Suprapubic skin (tissue), 4 donors: Measurements from ENCODE around the gene LRRC73.

Source experiments
- EP300 ChIP-seq: sonication (generic); formaldehyde crosslinking; IDR thresholded peaks from one replicate; pipeline ENCODE4 v1.6.1; 2017; ENCODE audit warnings: antibody characterized with exemption
- POLR2A ChIP-seq, 2 donors: fragments of 450-650 bp; IDR thresholded peaks; one replicate each; pipeline ENCODE4 v1.6.1; 2017; ENCODE audit warnings: antibody characterized with exemption in 2 of 2, mild to moderate bottlenecking in 2 of 2, moderate library complexity in 2 of 2
- POLR2AphosphoS5 ChIP-seq, 3 donors: sonication (generic); formaldehyde crosslinking; IDR thresholded peaks; one replicate each; pipeline ENCODE4 v1.6.1; 2017; ENCODE audit warnings: antibody characterized with exemption in 3 of 3
- TF ChIP-seq, protein P1 (sequence below), 2 donors: fragments of 200-600 bp in 1 of 2; fragments of 450-650 bp in 1 of 2; sonication (generic) in 1 of 2; IDR thresholded peaks; one replicate each; pipeline ENCODE4 v1.5.1; 2016 to 2019; ENCODE audit warnings: antibody characterized with exemption in 2 of 2, mild to moderate bottlenecking in 1 of 2, moderate library complexity in 1 of 2

DNA sequence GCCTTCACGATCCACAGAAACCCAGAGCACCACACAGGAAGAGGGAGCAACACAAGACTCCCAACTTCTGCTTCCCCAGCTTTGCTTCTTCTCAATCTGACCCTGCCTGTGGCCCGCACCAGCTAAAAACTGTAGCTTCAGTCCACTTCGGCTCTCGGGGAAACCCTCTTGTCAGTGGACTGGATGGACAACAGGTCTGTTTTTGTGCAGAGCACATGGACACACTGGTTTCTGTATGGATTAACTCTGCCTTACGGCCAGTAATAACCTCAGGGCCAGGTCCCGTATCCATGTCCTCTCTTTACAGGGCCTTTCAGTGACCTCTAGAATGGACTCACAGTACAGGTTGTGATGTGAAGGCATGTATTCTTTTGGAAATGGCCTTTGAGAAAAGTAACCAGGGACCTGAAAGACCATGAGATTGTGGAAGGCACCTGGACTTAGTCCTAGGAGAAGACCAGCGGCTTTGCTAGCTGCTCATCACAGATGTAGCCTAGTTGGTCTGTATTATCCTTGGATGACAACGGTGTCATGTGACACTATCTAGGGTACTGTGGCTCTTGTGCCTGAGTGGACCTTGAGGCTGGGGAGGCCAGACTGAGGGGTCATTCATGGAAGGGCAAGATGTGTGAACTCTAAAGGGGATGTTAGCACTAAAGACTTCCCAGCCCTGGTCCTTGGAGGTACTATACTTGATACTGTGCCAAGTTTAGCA is 12.6 kb upstream of the LRRC73 start:
- TF ChIP-seq, protein P1, sequence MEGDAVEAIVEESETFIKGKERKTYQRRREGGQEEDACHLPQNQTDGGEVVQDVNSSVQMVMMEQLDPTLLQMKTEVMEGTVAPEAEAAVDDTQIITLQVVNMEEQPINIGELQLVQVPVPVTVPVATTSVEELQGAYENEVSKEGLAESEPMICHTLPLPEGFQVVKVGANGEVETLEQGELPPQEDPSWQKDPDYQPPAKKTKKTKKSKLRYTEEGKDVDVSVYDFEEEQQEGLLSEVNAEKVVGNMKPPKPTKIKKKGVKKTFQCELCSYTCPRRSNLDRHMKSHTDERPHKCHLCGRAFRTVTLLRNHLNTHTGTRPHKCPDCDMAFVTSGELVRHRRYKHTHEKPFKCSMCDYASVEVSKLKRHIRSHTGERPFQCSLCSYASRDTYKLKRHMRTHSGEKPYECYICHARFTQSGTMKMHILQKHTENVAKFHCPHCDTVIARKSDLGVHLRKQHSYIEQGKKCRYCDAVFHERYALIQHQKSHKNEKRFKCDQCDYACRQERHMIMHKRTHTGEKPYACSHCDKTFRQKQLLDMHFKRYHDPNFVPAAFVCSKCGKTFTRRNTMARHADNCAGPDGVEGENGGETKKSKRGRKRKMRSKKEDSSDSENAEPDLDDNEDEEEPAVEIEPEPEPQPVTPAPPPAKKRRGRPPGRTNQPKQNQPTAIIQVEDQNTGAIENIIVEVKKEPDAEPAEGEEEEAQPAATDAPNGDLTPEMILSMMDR (IDR thresholded peaks at IDR 0.05): no peak
- TF ChIP-seq POLR2AphosphoS5 (IDR thresholded peaks at IDR 0.05): no peak
- TF ChIP-seq POLR2A (IDR thresholded peaks at IDR 0.05): no peak
- no peak for TF ChIP-seq EP300
